DOHH2 (cell line): ENCODE results near the gene GRM4.

Experiments used
- CTCF ChIP-seq: fragments of 200-600 bp; sonication (generic); IDR thresholded peaks from one replicate; pipeline ENCODE4 v1.5.1; 2014; ENCODE audit warnings: antibody characterized with exemption, mild to moderate bottlenecking, low read depth, low read length; ENCODE audit not compliant: poor library complexity, severe bottlenecking
- EZH2phosphoT487 ChIP-seq: fragments of 200-600 bp; sonication (generic); IDR thresholded peaks from 2 replicates; pipeline ENCODE4 v1.6.1; 2017; ENCODE audit warnings: borderline replicate concordance, mild to moderate bottlenecking, antibody characterized with exemption, low read length, moderate library complexity, mixed read lengths

GRCh38 chr6:34114695-34115402 is 31.0 kb downstream of the GRM4 start:
- TF ChIP-seq CTCF, result no peak
- TF ChIP-seq EZH2phosphoT487, result no peak
